IPS DF 4.7 (cell line): Measurements from ENCODE around the gene CTNNA2.

Source experiments
- DNase-seq: peaks from one replicate; pipeline ENCODE4 v3.0.0-alpha.2; 2013; ENCODE audit warnings: low spot score; ENCODE audit errors: extremely low read depth

CTNNA2 gene

DNA sequence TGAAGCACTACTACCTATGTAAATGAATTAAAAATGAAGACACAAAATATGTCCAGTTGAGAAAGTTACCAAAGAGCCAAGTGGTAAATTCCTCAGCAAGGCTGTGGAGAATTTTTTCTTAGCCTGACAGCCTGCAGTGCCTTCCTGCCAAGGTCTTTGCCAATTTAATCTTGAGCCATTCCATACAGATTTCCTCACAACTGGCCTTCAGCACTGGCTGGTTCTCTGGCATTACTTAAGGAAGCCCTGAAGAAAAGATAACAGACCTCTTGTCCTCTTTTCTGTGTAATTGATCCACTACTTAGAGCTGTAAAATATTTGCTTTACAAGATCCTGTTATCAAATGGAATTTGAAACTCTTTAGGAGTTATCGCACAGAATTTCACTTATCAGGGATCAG, 1125.9 kb downstream of the CTNNA2 start:
- DNase-seq = no peak

GRCh38 chr2:80642465-80642864, 1129.6 kb downstream of the CTNNA2 start:
- no peak for DNase-seq

DNA sequence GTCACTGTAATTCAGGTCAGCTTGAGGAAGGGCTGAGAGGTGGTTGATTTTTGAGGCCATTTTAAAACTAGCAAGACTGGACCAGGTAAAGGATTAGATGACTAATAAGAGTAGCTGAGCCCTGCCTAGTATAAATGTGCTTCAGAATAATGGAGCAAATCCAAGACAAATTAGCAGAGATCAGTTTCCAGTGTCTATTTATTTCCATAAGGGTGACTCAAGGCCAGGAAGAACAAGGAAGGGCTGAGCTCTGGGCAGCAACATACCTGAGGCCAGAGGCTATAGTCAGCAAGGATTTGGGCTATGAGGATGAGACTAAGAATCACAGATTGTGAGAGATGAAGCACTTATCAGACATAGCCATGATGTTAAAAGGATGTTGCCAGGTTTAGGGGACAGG, 1130.7 kb downstream of the CTNNA2 start:
- DNase-seq = no peak

- no peak for DNase-seq
These were observed 1138.6 kb downstream of the CTNNA2 start for GRCh38 chr2:80651435-80651834.

DNA sequence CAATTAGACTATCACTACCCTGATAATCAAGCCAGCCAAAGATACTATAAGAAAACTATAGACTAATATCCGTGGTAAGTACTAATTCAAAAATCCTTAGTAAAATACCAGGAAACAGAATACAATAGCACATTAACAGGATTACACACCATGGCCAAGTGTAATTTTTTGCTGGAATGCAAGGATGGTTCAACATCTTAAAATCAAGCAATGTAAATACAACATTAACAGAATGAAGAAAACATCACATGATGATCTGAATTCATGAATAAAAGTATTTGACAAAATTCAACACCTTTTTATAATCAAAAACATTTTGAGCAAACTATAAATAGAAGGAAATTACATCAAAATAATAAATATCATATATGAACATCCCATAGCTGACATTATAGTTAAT, 1142.4 kb downstream of the CTNNA2 start:
- no peak for DNase-seq

GRCh38 chr2:80670763-80671162, 1157.9 kb downstream of the CTNNA2 start:
- DNase-seq = no peak

- DNase-seq = no peak
These were observed 1174.7 kb downstream of the CTNNA2 start for GRCh38 chr2:80687524-80687923.

DNA sequence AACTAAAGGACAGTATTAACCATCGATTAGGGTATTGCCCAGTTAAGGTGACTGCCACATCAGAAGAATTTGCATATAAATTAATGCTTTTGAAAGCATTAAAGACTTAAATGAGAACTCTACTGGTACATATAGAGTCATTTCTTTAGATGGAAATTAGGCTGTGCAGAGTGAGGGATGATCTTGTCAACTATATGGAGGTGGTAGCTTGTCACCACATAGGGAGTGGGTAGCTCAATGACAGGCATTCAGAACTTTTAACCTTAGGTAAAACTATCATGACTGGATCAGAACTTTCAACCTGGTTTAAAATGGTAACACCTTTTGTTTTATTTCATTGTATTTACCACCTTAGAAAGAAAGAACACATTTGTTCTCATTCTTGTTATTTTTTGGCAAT, 1176.3 kb downstream of the CTNNA2 start:
- DNase-seq = no peak
